PC-3 (cell line): Measurements from ENCODE around the gene CATSPER4. TPM values are rescaled to one million over a fixed set of nuclear protein-coding genes. Genes with fewer than 3 reads are reported as not detected.

Experiments
- ATAC-seq: fragments of 200-7000 bp; cut with Tn5 transposase; 2 replicates; pipeline ENCODE4 v1.9.1; 2020; ENCODE audit warnings: mild to moderate bottlenecking, moderate library complexity
- BruUV-seq: library from RNA; stranded (reverse); fragments of 400-500 nt; replicated peaks from 2 replicates; lab custom pipeline; 2021; lab: Mats Ljungman, UMichigan
- CTCF ChIA-PET: fragments of 300-600 bp; sonication (Branson Sonifier 250); formaldehyde crosslinking; loops from one replicate; lab custom pipeline; 2022; ENCODE audit warnings: antibody characterized with exemption; lab: Charles Lee
- POLR2A ChIA-PET: fragments of 300-600 bp; sonication (Branson Sonifier 250); formaldehyde crosslinking; loops from one replicate; lab custom pipeline; 2022; ENCODE audit warnings: antibody characterized with exemption; ENCODE audit not compliant: unreplicated experiment; lab: Charles Lee
- DNase-seq: peaks from one replicate; pipeline ENCODE4 v3.0.0-alpha.2; 2015
- H2AFZ ChIP-seq: fragments of 300-600 bp; sonication (generic); 2 replicates; pipeline ENCODE4 v1.6.0; 2016; ENCODE audit warnings: antibody characterized with exemption, low read length
- H3F3A ChIP-seq: fragments of 300-600 bp; sonication (generic); one replicate; pipeline ENCODE4 v1.6.0; 2017; ENCODE audit warnings: antibody characterized with exemption, low read length, control low read depth, mild to moderate bottlenecking; ENCODE audit not compliant: unreplicated experiment
- H3K27ac ChIP-seq: fragments of 300-600 bp; sonication (generic); 2 replicates; pipeline ENCODE4 v1.5.1; 2016; ENCODE audit warnings: mild to moderate bottlenecking, low read length
- H3K27me3 ChIP-seq: fragments of 300-600 bp; sonication (generic); 2 replicates; pipeline ENCODE4 v1.6.1; 2016; ENCODE audit warnings: low read length, mixed read lengths
- H3K36me3 ChIP-seq: fragments of 300-600 bp; sonication (generic); 2 replicates; pipeline ENCODE4 v1.6.1; 2016; ENCODE audit warnings: low read depth, mixed run types, low read length, mixed read lengths
- H3K4me1 ChIP-seq: fragments of 300-600 bp; sonication (generic); 2 replicates; pipeline ENCODE4 v1.5.1; 2016; ENCODE audit warnings: low read length; ENCODE audit not compliant: insufficient read depth
- H3K4me2 ChIP-seq: fragments of 300-600 bp; sonication (generic); 2 replicates; pipeline ENCODE4 v1.6.0; 2016; ENCODE audit warnings: low read length
- H3K4me3 ChIP-seq: fragments of 300-600 bp; sonication (generic); 2 replicates; pipeline ENCODE4 v1.5.1; 2016; ENCODE audit warnings: mild to moderate bottlenecking, low read length, mixed read lengths
- H3K79me2 ChIP-seq: fragments of 300-600 bp; sonication (generic); 2 replicates; pipeline ENCODE4 v1.6.1; 2017; ENCODE audit warnings: low read length, mixed read lengths
- H3K9ac ChIP-seq: fragments of 300-600 bp; sonication (generic); 2 replicates; pipeline ENCODE4 v1.6.0; 2016; ENCODE audit warnings: mild to moderate bottlenecking, low read length
- H3K9me2 ChIP-seq: fragments of 300-600 bp; sonication (generic); replicated peaks from 2 replicates; pipeline ENCODE4 v1.6.1; 2016; ENCODE audit warnings: mixed run types, low read length, mixed read lengths
- H3K9me3 ChIP-seq: fragments of 300-600 bp; sonication (generic); 2 replicates; pipeline ENCODE4 v1.6.1; 2016; ENCODE audit warnings: low read length, mixed read lengths
- H4K20me1 ChIP-seq: fragments of 300-600 bp; sonication (generic); 2 replicates; pipeline ENCODE4 v1.6.1; 2016; ENCODE audit warnings: low read length, mixed read lengths
- CTCF ChIP-seq: fragments of 300-600 bp; sonication (generic); conservative IDR thresholded peaks from 2 replicates; pipeline ENCODE4 v1.5.1; 2017; ENCODE audit warnings: antibody characterized with exemption, low read depth, mild to moderate bottlenecking, low read length
- EZH2 ChIP-seq: fragments of 300-600 bp; sonication (generic); IDR thresholded peaks from one replicate; pipeline ENCODE4 v1.6.1; 2017; ENCODE audit warnings: antibody characterized with exemption, mild to moderate bottlenecking, low read length; ENCODE audit not compliant: unreplicated experiment
- EZH2phosphoT487 ChIP-seq: fragments of 300-600 bp; sonication (generic); IDR thresholded peaks from 2 replicates; pipeline ENCODE4 v1.6.1; 2018; ENCODE audit warnings: mild to moderate bottlenecking, antibody characterized with exemption, low read length, borderline replicate concordance
- intact Hi-C: fragments of 100-400 bp; cut with micrococcal nuclease; formaldehyde crosslinking; loops from 2 replicates; pipeline ENCODE4 v1.9.0; 2023
- total RNA-seq: library from RNA; depleted of rRNA; stranded (reverse); fragments of >200 nt; gene quantifications from 2 replicates; pipeline ENCODE4 v1.2.3, GENCODE V29; 2014

The CATSPER4 gene
- total RNA-seq, 1 experiment from 2014 or later, result not detected

DNA sequence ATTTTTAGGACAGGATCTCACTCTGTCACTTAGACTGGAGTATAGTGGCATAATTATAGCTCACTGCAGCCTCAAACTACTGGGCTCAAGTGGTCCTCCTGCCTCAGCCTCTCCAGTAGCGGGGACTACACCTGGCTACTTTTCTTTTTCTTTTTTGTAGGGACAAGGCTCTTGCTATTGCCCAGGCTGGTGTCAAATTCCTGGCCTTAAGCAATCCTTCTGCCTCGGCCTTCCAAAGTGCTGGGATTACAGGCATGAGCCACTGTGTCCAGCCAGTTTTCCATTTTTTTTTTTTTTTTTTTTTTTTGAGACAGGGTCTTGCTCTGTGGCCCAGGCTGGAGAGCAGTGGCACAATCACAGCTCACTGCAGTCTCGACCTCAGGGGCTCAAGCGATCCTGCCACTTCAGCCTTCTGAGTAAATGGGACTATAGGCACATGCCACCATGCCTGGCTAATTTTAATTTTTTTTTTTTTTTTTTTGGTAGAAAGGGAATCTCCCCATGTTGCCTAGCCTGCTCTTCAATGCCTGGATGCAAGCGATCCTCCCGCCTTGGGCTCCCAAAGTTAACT, 23.0 kb downstream of the CATSPER4 start:
- ATAC-seq, result no peak
- intact Hi-C loops, result no loop called here
- Histone ChIP-seq H3K27me3 (no peaks in the 10 kb centered on the region), H3K36me3 (no peaks in the 10 kb centered on the region), H3K9ac (no peak overlapping the region), H3F3A (no peaks in the 10 kb centered on the region), H2AFZ (no peak overlapping the region), H3K79me2 (no peaks in the 10 kb centered on the region), H3K27ac (no peak overlapping the region), H4K20me1 (no peaks in the 10 kb centered on the region), H3K4me2 (no peak overlapping the region), H3K4me1 (no peaks in the 10 kb centered on the region), H3K9me3 (no peaks in the 10 kb centered on the region), H3K4me3 (no peak overlapping the region), H3K9me2 (no peaks in the 10 kb centered on the region)
- TF ChIP-seq EZH2, result no peak
- no peak for TF ChIP-seq CTCF
- no peak for TF ChIP-seq EZH2phosphoT487
- CTCF ChIA-PET, result interaction anchor here (0.7 kb wide), 1 partner anchor 772 kb away, joined by 7 read pairs; no protein-coding TSS in a partner anchor
- no peak for DNase-seq
- POLR2A ChIA-PET, result no interaction called here
- BruUV-seq, result no TSS peak

DNA sequence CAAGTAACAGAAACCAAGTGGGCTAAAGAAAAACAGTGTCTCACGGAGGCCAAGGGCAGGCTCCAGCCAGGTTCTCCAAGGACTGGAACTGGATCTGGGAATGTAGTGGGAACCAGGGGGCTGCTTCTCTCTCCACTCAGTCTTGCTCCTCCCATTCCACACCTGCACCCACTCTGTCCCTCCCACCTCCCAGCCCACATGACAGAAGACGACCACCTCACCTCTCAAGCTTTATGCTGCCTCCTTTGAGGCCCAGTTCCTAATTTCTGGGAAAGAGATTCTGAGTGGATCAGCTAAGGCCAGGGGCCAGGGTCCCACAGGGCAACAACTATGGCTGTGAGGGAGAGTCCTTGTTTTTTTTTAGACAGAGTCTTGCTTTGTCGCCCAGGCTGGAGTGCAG, 24.8 kb downstream of the CATSPER4 start:
- Histone ChIP-seq H3K36me3 (no peaks in the 10 kb centered on the region), H3K79me2 (no peaks in the 10 kb centered on the region), H3F3A (no peaks in the 10 kb centered on the region), H3K9me2 (no peaks in the 10 kb centered on the region), H3K4me2 (no peak overlapping the region), H3K4me1 (no peaks in the 10 kb centered on the region), H3K9ac (no peak overlapping the region), H2AFZ (no peak overlapping the region), H3K9me3 (no peaks in the 10 kb centered on the region), H3K27me3 (no peaks in the 10 kb centered on the region), H3K4me3 (no peak overlapping the region), H4K20me1 (no peaks in the 10 kb centered on the region), H3K27ac (no peak overlapping the region)
- no TSS peak for BruUV-seq
- ChIA-PET POLR2A (no interaction called here), CTCF (no interaction called here)
- intact Hi-C loops, result no loop called here
- no peak for TF ChIP-seq EZH2phosphoT487
- no peak for TF ChIP-seq CTCF
- TF ChIP-seq EZH2, result no peak
- no peak for DNase-seq
- ATAC-seq, result no peak

DNA sequence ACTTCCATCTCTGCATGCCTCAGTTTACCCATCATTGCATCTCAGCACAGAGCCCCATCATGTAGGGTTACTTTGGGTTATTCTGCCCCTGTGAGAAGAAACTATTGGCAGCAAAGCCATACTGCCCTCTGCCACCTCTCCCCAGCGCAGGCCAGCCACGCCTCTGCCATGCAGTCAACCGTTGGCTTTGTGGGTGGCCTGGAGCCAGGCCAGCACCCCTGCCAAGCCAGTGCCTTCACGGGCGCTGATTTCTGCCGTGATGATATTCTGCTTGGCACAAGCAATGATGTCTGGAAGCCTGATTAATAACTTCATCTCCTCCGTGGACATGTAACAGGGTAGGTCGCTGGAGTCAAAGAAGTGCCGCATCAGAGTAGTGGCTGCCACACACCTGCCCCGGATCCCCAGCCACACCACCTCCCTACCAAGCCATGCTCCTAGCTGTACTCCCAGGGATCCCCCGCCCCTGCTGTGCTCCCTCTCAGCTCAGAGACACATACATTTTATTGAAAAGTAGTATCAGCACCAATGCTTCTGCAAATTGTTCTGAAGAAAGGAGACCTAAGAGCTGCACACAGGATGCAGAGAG, 28.6 kb downstream of the CATSPER4 start:
- no peaks in the 10 kb centered on the region for H3K9me2 ChIP-seq
- no peak overlapping the region for H2AFZ ChIP-seq
- H3K4me2 ChIP-seq, result no peak overlapping the region
- intact Hi-C loops, result no loop called here
- ChIA-PET CTCF (no interaction called here), POLR2A (no interaction called here)
- H3K27ac ChIP-seq, result no peak overlapping the region
- no TSS peak for BruUV-seq
- H3K79me2 ChIP-seq, result no peaks in the 10 kb centered on the region
- no peak overlapping the region for H3K9ac ChIP-seq
- H3K4me1 ChIP-seq, result no peaks in the 10 kb centered on the region
- no peaks in the 10 kb centered on the region for H3K36me3 ChIP-seq
- H3K4me3 ChIP-seq, result no peak overlapping the region
- H3F3A ChIP-seq, result no peaks in the 10 kb centered on the region
- no peaks in the 10 kb centered on the region for H3K27me3 ChIP-seq
- no peaks in the 10 kb centered on the region for H3K9me3 ChIP-seq
- no peaks in the 10 kb centered on the region for H4K20me1 ChIP-seq
- TF ChIP-seq CTCF, result no peak
- TF ChIP-seq EZH2phosphoT487, result no peak
- no peak for TF ChIP-seq EZH2
- DNase-seq, result no peak
- no peak for ATAC-seq
